NCI-H510A (cell line): Measurements from ENCODE around the gene EMC7.

ENCODE experiments used
- DNase-seq: peaks from one replicate; lab custom pipeline; 2025; lab: John Stamatoyannopoulos, UW

Gene EMC7

GRCh38 chr15:34038023-34038870 lies 63.4 kb downstream of the EMC7 start:
- DNase-seq: peak; percentile 30
